SW480 (cell line): Measurements from ENCODE around the gene PDE4B.

Source experiments
- DNase-seq: peaks from one replicate; pipeline ENCODE4 v3.0.0-alpha.2; 2016; ENCODE audit warnings: low spot score

Gene PDE4B

GRCh38 chr1:66360285-66360724 lies 567.6 kb downstream of the PDE4B start:
- no peak for DNase-seq

GRCh38 chr1:66364578-66365391 lies 572.1 kb downstream of the PDE4B start:
- DNase-seq, result no peak

GRCh38 chr1:66365635-66366034 lies 572.9 kb downstream of the PDE4B start:
- no peak for DNase-seq

GRCh38 chr1:66366634-66367033 lies 573.9 kb downstream of the PDE4B start:
- DNase-seq, result no peak

- DNase-seq, result no peak
Measured at GRCh38 chr1:66367369-66367768, 574.7 kb downstream of the PDE4B start.

- DNase-seq, result no peak
Measured at GRCh38 chr1:66368261-66368660, 575.6 kb downstream of the PDE4B start.

- DNase-seq, result no peak
Measured at GRCh38 chr1:66370462-66370971, 577.8 kb downstream of the PDE4B start.

- DNase-seq, result no peak
Measured at GRCh38 chr1:66371233-66372005, 578.7 kb downstream of the PDE4B start.

GRCh38 chr1:66372522-66373101 lies 579.9 kb downstream of the PDE4B start:
- no peak for DNase-seq

GRCh38 chr1:66373157-66373591 lies 580.5 kb downstream of the PDE4B start:
- DNase-seq, result no peak

GRCh38 chr1:66374148-66374547 lies 581.5 kb downstream of the PDE4B start:
- DNase-seq, result no peak

- no peak for DNase-seq
Measured at GRCh38 chr1:66374561-66375111, 581.9 kb downstream of the PDE4B start.

- DNase-seq, result no peak
Measured at GRCh38 chr1:66375125-66375524, 582.4 kb downstream of the PDE4B start.

- DNase-seq, result no peak
Measured at GRCh38 chr1:66380452-66381212, 587.9 kb downstream of the PDE4B start.

GRCh38 chr1:66381621-66382275 lies 589.1 kb downstream of the PDE4B start:
- peak; percentile 5 for DNase-seq

- no peak for DNase-seq
Measured at GRCh38 chr1:66383168-66383567, 590.5 kb downstream of the PDE4B start.

- DNase-seq, result no peak
Measured at GRCh38 chr1:66383611-66384010, 590.9 kb downstream of the PDE4B start.

- DNase-seq, result no peak
Measured at GRCh38 chr1:66384258-66384921, 591.7 kb downstream of the PDE4B start.

- no peak for DNase-seq
Measured at GRCh38 chr1:66386712-66387111, 594.0 kb downstream of the PDE4B start.

- DNase-seq, result no peak
Measured at GRCh38 chr1:66388913-66389312, 596.2 kb downstream of the PDE4B start.
